ENCODE results near the gene METTL3.

- TF ChIP-seq POLR2A (IDR thresholded peaks at IDR 0.05; ENCODE audit: low read length) (no peak), GATA1 (IDR thresholded peaks at IDR 0.05; ENCODE audit: low read depth, low read length) (no peak)
Observed at GRCh38 chr14:21537090-21537424, 25.9 kb upstream of the METTL3 start.
